T-helper 9 cell (primary cell): Measurements from ENCODE around the gene MANEAL.
A peak's percentile ranks its signal among the peaks of the same experiment; 100 is the strongest.

Experiments
- DNase-seq: peaks from one replicate; pipeline ENCODE4 v3.0.0-alpha.2; 2020

MANEAL gene

DNA sequence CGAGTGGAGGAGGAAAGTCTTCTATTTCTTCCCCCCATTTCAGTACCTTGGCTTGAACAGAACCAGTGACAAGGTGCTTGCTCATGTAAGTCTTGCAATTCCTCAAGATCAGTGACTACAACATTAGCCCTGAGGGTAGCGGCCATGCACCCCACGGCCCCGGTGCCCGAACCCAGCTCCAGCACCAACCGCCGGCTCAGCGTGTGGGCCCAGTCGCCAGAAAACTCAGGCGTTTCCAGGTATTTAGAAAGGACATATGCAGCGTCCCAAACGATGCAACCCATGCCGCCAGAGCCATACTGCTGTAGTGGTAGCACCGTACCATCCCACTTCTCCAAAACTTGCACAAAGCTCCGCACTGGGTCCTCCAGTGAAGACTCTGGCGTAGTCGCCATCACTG is 11.2 kb upstream of the MANEAL start:
- no peak for DNase-seq

DNA sequence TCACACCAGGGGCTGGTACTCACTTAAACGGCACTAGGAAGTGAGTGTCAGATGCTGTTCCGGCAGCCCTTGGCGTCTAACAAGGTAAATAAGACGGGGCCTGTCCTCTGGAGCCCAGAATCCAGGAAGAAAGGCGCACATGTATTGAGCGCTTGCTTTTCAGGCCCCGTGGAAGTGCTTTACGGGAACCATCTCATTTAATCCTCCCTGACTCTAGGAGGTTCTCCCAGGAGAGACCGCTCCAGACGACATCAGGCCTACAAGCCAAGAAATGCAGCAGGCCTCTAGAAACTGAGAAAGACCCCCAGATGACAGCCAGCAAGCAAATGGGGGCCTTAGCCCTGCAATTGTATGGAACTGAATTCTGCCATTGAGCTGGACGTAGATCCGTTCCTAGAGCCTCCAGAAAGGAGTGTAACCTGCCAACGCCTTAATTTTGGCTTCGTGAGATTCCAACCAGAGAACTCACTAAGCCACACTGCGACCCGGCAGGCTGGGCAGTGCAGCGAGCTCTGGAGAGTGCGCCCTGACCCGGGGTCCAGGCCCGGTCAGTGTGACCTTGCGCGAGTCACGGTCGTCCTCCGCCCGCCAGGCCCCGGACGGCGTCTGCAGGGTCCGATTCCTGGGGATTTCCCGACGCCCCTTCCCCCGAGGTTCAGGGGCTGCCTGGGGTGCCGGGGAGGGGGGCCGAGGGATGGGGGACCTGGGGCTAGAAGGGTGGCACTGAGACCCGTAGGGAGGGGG is 532 bp upstream of the MANEAL start:
- DNase-seq: no peak

DNA sequence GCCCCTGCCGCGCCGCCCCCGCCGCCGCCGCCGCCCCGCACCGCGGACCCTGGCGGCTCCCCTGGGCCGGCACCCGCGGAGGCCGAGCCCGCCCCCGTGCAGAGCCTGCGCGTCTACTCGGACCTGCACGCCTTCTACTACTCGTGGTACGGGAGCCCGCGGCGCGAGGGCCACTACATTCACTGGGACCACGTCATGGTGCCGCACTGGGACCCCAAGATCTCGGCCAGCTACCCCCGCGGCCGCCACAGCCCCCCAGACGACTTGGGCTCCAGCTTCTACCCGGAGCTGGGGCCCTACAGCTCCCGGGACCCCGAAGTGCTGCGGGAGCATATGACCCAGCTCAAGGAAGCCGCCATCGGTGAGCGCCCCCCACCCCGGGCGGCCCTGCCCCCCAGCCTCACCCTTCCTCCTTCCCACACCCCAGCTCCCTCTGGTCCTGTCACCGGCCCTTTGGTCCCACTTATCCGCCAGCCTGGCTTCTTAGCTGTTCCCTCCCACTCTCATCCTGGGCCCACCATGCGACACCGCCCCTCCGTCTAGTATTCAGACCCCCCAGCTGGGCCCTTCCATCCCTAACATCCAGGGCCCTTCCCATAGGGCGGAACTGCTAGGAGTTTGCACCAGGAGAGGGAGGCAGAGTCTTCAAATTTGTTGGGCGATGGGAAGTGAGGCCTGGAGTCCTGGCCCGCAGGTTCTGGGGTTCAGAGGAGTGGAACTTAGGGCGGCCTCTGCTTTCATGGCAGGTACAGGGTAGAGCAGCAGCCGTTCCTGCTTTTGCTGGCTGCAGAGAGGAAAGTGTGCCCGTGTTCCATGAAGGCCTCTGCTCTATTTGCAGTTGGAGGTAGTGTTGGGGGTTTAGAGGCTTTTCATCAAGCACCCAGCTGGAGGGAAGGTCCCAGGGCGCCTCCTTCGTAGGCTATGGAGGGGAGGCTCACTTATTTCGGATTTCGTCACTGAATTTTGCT is 1.0 kb downstream of the MANEAL start:
- DNase-seq: no peak

DNA sequence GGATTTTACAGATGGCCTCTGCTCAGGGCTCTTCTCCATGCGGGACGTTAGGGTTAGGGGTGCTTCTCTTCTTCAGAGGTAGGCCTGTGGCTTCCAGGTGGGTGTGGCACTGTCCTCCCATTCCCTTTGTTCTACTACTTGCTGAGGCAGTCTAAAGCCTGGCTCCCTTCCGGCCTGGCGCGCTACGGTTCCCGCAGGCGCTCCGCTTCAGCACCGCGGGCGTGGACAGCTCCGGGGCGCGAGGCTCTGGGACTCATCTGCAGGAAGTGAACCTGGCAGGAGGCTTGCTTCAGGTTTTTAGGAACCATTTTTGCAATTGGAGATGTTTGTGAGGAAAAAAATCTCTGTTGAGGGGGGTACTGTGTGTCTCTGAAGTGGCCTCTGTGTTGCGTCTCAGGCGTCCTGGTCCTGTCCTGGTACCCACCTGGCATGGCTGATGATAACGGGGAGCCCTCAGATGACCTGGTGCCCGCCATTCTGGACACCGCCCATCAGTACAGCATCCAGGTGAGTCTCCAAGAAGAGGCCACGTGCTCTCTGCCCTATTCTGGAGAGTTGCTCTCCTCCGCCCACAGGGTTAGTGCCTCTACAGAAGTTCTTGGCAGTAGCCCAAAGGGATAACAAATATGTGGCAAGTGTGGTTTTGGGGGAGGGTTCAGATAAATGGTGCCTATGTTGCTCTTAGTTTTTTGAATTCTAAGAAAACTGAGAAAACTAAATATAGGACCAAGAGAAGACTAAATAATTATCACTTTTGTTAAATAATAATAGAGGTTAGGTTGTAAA is 1.9 kb downstream of the MANEAL start:
- DNase-seq: no peak

DNA sequence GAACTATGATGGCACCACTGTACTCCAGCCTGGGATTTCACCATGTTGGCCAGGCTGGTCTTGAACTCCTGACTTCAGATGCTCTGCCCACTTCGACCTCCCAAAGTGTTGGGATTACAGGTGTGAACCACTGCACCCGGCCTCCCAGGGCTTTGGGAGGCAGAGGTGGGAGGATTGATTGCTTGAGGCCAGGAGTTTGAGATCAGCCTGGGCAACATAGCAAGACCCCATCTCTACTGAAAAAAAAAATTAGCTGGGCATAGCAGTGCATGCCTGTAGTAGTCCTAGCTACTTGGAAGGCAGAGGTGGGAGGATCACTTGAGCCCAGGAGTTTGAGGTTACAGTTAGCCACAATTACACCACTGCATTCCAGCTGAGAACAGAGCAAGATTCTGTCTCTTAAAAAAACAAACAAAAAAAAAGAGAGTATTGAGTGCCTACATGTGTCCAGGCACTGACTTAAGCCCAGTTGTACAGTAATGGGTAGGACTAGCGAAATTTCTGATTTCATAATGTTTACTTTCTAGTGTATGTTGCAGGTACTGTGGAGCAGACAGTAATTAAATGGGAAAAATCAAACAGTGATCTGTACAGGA is 4.2 kb downstream of the MANEAL start:
- DNase-seq: no peak

DNA sequence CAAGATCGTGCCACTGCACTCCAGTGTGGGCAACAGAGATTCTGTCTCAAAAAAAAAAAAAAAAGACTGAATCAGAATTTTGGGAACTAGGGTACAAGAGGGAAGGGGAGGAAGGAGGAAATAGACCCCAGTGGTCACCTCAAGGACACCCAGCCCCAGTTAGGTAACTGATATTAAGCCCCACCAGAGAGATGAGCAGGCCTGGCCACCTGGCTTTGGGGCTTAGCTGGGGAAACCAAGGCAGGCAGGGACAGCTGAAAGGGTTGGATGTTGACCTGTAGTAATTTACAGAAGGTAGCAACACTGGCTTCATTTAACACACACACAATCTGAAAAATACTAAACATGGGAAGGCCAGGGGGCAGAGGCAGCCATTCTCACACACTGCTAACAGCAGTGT is 8.8 kb downstream of the MANEAL start:
- DNase-seq: no peak

DNA sequence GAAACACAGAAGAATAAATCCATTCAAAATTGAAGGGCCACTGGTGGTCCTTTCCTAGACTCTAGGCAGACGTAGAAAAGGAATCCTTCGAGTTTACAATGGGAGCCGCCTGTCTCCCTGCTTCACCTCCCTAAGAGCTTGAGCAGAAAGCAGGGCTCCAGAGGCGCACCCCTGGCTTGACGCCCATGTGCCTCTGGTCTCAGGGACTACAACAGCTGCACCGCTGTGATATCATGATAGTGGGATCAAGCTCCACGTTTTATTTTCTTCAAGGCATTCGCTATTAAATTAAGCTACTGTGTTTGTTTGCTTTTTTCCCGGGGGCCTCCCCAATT is 13.5 kb downstream of the MANEAL start:
- DNase-seq: no peak

DNA sequence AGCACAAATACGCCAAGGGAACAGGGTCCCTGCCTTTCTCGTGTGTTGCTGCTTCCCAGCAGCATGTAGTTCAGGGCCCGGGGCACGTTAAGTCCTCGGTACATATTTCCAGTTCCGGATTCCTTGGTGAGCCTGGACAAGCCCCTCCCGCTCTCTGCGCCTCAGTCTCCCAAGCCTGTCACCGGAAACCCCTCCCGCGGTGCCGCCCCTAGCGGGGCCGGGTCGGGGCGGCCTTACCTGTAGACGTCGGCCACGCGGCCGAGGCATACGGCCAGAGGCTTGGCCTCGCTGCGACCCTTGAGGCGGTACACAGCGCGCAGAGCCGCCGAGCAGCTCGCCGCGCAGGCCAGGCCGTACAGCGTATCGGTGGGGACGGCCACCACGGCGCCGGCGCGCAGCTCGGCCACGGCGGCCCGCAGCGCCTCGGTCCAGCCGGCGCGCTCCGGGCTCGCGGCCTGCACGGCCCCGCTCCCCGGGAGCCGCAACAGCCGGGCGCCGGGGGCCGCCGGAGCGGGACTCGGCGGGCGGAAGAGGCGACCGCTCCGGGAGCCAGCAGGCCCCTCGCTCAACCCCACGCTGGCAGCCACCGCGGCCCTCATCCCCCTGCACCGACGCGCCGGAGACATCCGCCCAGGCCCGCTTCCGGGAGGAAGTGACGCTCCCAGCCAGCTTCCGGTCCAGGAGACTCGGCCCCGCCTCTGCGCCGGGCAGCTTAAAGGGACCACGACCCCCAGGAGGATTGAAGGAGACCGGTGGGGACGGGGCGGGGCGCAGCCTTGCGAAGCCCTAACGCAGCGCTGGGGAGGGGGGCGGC is 14.1 kb downstream of the MANEAL start, which contains the start of the genes C1orf122 and YRDC:
Gene C1orf122, plus strand, starts transcription at position 236 of the 814 bp plus-strand sequence. CDS start 615 bp downstream, outside the sequence.
Gene YRDC, minus strand, starts transcription at position 654 of the 814 bp plus-strand sequence. Its CDS starts 28 bp downstream, at position 626.
- DNase-seq: peak; percentile 89

DNA sequence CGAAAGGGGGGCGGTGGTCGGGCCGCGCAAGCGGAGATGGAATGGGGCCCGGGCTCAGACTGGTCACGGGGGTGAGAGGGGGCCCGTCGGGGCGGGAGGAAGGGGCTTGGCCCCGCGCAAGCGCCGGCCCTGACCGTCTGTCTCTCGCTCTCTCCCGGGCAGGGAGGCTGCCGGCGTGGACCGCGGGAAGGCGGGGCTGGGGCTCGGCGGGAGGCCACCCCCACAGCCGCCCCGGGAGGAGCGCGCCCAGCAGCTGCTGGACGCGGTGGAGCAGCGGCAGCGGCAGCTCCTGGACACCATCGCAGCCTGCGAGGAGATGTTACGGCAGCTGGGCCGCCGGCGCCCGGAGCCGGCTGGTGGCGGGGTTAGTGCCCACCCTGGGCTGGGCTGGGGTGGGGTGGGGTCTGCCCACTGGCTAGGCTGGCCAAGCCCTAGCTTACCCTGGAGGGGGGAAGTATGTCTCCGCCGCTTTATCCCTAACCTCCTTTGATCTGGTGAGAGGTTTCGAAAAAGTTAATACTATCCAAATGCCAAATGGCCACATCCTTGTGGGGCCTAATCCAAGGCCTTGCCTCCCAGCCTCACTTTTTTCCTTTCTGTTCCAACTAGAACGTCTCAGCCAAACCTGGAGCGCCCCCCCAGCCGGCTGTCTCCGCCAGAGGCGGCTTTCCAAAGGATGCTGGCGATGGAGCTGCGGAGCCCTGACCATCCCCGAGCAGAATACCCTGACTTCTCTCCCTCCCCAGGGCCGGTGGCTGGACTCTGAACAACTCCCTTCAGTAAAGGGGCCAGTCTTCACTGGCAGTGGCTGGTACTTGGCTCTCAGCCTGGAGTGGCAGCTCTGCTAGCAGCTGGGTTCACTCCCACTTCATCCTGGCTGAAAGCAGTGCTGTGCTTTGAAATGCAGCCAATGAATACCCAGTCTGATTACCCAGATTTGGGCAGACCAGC is 15.0 kb downstream of the MANEAL start:
- peak; percentile 36 for DNase-seq

DNA sequence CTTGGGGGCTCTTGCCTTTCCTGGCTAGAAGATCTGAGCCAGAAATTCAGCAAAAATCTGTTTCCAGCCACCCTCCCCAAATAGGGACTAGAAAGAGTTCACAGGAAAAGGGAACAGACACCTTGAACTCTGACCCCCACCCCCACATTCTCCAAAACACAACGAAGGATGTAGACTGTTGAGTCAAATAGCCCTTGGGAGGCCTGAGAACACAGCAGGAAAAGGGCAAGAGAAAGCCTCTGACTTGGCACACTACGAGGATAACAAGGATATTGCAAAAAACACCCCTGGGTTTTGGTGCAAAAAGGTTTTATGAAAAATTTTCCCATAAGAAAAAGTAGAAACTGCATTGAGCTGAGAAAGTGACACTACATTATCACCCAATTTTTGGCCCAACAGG is 16.3 kb downstream of the MANEAL start:
- DNase-seq: no peak

DNA sequence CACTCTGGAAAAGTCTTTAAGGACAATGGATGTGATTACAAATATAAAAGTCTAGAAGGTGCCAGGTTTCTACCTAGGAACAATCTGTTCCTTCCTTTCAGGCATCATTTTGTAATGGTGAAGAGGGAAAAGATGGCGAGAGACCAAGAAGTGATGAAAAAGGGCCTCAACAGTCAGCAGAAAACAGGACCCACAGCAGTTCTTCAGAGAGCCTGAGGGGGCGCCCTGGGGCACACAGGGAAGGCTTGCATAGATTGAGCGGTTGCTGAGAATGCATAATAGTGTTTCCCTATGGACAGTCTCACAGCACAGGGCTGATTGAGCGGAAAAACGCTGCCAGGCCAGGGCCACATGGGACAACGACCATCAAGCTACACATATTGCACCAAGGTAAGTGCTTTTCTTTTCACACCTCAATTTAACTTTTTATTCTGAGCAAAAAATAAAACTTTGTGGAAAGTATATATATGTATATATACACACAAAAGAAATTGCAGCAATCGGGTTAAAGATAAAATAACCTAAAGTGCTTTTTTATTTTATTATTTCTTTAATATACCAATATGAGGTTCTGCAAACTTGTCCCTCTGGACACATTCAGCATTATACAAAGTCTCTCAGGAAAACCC is 17.5 kb downstream of the MANEAL start:
- peak; percentile 52 for DNase-seq

DNA sequence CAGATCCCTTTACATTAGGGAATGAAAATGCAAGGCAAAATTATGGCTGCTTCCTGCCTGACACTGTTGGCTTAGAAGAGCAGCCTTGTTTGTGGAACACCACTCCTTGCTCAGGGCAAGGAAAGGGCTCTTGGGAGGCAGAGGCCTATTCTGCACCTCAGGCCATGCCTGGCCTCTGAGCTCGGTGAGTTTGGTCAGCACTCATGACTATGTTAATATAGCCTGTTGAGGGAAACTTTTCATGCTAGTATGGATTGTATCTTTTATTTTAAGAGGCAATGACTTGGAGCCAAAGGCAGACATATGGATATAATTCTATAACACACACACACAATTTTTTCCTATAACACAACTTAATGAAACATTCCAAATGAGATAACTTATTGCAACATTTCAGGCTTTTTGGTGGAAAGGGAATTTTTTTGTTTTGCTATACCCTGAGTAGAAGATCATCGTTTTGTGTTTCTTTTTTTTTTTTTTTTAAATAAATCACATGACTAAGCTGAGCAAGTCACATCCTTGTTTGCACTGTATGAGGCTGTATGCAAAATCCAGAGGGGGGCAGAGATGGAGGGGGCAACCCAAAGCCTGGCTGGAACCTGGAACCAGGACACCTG is 20.0 kb downstream of the MANEAL start:
- no peak for DNase-seq

DNA sequence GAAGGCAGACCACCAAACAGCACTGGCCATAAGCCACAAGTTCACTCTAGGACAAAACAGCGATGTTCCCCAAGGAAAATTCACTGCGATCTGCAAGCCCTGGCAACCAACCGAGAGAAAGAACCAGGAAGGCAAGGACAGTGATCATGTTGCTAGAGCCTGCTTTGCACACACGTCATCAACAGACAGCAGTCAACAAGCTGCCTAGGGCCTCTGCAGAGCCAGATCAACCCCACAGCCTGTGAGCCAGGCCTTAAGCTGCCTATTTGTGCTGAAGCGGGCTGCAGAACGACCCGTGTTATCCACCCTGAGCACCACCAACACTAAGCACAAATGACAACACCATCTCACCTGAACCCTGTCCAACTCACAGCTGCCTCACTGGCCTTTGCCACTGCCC is 20.6 kb downstream of the MANEAL start:
- no peak for DNase-seq

DNA sequence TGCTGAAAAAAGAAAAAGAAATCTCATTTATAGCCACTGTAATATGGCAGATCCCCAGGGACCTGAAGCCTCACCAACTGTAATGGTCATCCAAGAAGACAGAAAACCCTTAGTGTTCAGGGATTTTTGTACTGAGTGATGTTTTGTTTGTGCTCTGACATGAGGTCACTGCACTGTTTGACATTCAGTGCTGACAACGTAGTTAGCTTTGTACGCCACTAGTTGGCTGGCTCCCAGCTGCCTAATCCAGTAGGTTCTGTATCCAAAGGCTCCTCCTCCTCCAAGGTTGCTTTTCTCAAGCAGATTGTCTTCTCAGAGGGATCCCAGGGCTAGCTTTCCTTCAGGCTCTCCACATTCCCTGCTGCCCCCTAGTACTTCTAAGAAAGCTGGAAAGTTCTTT is 23.8 kb downstream of the MANEAL start:
- DNase-seq: no peak

DNA sequence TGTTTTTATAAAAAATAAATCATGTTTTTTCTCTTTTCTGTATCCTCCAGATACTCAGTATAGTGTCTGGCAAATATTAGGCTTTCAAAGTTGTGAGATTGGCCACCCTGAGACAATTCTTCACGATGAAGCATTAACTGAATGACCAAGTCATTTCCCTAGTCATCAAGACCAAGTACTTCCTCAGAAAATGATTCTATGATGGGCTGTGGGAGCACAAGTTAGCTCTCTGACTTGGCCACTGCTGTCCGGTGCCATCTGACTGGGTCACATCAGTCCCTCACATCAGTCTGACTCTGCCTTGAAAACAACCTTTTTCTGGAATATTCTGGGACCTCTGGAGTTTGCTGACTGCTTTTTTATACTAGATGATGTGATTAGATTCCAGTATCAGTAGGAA is 27.8 kb downstream of the MANEAL start:
- no peak for DNase-seq

DNA sequence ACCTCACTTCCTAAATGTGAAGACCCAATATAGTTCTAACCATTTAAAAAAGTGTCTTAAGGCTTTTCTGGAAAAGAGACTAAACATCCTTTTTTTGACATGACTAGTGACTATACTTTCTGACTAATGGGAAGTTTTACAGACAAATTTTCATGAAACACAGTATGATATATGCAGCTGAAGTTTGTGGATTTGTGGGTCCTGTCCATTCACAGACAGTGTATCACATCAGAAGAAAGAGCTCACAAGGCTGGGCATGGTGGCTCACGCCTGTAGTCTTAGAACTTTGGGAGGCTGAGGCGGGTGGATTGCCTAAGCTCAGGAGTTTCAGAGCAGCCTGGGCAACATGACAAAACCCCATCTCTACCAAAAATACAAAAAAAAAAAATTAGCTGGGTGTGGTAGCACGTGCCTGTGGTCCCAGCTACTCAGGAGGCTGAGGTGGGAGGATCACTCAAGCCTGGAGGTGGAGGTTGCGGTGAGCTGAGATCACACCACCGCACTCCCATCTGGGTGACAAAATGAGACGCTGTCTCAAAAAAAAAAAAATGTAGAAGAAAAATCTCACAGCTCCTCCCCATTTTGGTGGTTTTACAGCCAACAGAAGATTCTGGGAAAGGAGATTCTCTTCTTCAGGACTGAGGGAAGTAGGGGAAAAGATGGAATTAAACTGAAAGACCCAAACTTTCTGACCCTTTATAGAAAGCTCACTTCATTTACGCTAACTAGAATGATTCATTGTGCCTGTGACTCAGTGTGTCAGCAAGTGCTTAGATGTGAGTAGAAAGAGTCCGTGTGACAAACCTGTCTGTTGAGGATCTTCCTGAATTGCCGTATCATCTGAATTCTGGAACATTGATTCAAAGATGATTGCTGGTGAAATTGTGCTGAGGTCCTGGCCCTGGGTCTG is 29.5 kb downstream of the MANEAL start:
- no peak for DNase-seq

DNA sequence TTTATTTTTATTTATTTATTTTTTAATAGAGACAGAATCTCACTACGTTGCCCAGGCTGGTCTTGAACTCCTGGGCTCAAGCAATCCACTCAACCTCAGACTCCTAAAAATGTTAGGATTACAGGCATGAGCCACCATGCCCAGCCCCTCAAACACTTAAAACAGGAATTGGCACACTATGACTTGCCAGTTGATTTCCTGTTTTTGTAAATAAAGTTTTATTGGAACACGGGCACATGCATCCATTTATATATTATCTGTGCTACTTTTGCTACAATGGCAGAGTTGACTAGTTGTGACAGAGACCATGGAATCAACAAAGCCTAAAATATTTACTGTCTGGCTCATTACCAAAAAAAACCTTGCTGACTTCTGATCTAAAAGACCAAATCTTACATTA is 30.4 kb downstream of the MANEAL start:
- DNase-seq: no peak

DNA sequence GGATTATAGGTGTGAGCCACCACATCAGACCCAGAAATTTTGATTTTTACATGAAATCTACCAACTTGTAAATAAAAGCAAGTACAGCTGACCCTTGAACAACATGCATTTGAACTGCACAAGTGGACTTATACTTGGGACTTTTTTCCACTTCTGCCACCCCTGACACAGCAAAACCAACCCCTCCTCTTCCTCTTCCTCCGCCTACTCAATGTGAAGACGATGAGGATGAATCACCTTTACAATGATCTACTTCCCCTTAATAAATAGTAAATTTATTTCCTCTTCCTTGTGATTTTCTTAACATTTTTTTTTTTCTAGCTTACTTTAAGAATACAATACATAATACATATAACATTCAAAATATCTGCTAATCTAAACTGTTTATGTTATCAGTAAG is 31.9 kb downstream of the MANEAL start:
- no peak for DNase-seq
